Right ventricle myocardium superior (tissue), 1 donor: ENCODE results near the gene SNX8. TPM values are rescaled to one million over a fixed set of nuclear protein-coding genes. Genes with fewer than 3 reads are reported as not detected.

ENCODE experiments used
- ATAC-seq: fragments of 200-7000 bp; cut with Tn5 transposase; one replicate; pipeline ENCODE4 v1.9.1; 2020; ENCODE audit warnings: mild to moderate bottlenecking; ENCODE audit not compliant: poor library complexity
- DNase-seq: peaks from one replicate; pipeline ENCODE4 v3.0.0-alpha.2; 2020
- intact Hi-C: fragments of 100-400 bp; cut with DNase I; formaldehyde crosslinking; loops from one replicate; pipeline ENCODE4 v1.11.2; 2022
- total RNA-seq: library from RNA; stranded (reverse); fragmentation: NEBNext Ultra II Directional; extraction: Animal tissue kit (Norgen Biotek cat#: 25700); gene quantifications from one replicate; pipeline ENCODE4 v1.2.1, GENCODE V29; 2021
- donor health status: DM: no; HTN: yes; CAD: no; lungs with severe emphysema.

The SNX8 gene
- total RNA-seq, 1 donor from 2014 or later = 19.1 TPM

- ATAC-seq = no peak
- intact Hi-C loops = no loop called here
- no peak for DNase-seq
Measured at GRCh38 chr7:2253525-2254244, 60.6 kb downstream of the SNX8 start.

GRCh38 chr7:2253021-2253420, 61.2 kb downstream of the SNX8 start:
- intact Hi-C loops = no loop called here
- ATAC-seq = no peak
- DNase-seq = no peak

DNA sequence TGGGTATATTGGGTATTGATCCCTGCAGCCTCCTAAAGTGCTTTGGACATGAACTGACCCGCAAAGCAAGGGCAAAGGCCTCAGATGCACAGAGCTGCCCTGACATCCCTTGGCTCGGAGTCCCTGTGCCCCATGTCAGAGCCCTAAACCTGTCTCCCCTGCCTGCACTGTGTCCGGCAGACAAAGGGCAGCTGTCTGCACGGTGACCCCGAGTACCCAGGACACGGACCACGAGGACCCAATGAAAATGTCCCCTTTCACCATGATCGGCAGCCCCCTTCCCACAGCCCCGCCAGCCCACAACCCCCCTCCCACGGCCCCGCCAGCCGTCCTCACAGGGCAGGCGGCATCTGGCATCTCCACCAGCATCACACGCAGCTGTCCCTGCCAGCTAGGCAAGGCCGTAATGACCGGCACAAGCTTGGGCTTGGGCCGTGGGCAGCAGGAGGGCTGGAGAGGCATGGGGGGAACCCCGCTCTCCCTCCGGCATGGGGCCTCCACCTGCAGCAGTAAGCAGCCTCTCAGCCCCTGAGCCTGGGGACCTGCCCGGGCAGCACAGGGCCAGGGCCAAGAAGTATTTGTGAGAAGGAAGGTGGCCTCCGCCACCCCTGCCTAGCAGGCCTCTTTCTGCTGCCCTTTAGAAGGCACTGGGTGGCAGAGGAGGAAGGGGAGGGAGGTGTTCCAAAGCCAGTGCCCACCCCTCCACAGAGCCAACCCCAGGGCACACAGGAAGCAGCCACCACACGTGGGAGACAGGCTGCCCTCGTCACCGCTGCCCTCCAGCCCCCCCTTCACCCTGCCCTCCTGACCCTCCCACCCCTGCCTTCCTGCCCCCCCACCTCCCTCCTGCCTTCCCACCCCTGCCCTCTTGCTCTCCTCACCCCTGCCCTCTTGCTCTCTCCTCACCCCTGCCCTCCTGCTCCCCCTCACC, 62.1 kb downstream of the SNX8 start:
- ATAC-seq (no peak), DNase-seq (no peak)
- intact Hi-C loops = no loop called here

- no peak for ATAC-seq
- intact Hi-C loops = no loop called here
Measured at GRCh38 chr7:2251381-2251780, 62.9 kb downstream of the SNX8 start.

DNA sequence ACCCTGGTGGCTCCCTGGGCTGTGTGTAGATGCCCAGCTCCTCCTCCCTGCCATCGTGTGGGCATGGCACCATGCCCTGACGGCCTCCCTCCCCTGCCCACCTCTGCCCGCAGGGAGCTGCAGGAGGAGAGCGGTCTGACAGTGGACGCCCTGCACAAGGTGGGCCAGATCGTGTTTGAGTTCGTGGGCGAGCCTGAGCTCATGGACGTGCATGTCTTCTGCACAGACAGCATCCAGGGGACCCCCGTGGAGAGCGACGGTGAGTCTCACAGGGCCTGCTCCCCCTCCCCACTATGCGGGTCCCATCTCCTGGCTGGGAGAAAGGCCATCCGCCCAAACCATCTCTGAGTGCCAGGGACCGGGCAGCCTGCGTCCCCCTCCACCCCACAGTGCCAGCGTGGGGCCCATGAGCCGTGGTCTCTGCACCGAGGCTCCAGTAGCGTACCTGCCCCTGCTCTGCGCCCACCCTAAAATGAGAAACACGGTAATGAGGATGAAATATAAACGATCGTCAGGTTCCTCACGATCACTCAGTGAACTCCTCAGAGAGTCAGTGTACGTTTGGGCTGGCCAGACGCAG, 64.4 kb downstream of the SNX8 start:
- DNase-seq = no peak
- ATAC-seq = no peak
- intact Hi-C loops = loop anchor here (5.0 kb wide), 1 partner anchor 97 kb away; no protein-coding TSS in a partner anchor

More at GRCh38 chr7:2251381-2251780, 62.9 kb downstream of the SNX8 start:
- no peak for DNase-seq

DNA sequence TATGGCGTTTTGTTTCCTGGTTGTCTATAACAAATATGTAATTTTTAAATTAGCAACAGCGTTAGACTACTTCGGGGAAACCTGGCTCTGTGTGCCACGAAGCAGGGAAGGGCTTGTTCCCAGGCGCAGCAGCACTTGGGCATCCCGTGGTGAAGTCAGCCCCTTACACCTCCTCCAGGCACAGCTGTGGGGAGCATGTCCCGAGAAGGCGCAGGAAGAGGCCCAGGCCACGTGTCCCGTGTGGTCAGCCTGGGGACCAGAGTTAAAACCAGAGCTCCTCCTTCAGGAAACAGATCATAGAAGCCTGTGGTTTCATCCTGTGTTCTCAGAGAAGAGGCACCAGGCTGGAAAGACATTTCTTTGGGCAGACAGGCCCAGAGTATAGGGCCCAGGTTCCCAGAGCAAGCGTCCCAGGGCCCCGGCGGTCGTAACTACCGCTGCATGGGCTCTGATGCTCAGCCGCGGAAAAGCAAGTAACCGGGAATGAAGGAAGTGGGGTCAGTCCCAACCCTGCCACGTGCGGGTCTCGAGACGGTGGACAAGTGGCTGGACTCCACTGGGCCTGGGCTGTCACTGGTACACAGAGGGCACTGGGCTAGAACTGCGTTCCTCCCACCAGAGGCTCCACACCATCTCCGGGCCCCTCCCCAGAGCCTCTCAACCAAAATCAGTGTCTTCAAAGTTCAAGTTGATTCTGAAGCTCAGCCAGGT, 65.1 kb downstream of the SNX8 start:
- DNase-seq = peak; percentile 78
- intact Hi-C loops = loop anchor here (5.0 kb wide), 1 partner anchor 98 kb away; no protein-coding TSS in a partner anchor
- peak; percentile 73 for ATAC-seq

DNA sequence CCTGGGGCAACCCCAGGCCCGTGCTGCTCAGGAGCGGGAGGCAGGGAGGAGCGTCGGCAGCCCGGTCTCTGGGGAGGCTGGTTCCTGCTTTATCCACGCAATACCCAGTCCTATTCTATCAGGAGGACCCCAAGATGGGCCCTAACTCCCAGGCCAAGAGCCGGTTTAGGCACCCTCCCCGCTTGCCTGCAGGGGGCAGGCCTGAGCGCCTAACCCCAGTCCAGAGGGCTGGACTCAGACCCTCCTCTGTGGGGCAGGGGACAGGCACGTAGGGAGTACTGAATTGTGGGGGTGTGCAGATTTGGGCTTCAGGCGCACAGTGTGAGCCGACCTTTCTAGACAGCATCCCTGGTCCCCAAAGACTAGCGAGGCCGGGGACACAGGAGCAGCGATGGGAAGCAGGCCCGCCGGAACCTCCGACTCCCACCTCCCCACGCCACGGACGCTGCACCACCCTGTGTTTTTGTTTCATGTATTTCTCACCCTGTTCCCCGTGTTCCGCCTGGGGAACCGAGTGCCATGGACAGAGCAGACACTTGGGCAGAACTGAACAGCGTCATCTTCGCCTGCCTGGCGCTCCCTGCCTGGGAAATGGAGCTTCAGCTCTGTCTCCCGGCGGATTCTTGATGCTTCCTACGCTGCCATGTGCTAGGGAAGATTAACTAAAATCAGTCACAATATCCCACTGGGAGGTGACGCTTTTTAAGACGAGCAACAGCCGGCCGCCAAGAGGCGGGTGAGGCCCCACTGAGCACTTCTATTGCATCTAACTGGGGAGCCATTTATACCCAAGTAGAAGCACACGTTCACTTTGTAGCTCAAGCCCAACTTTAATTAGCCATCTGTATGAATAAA, 66.9 kb downstream of the SNX8 start:
- intact Hi-C loops = loop anchor here (5.0 kb wide), 1 partner anchor 100 kb away; no protein-coding TSS in a partner anchor
- ATAC-seq (no peak), DNase-seq (no peak)

- intact Hi-C loops = loop anchor here (5.0 kb wide), 1 partner anchor 101 kb away; no protein-coding TSS in a partner anchor
- peak; percentile 75 for DNase-seq
- ATAC-seq = no peak
Measured at GRCh38 chr7:2245883-2246675, 68.2 kb downstream of the SNX8 start.

GRCh38 chr7:2244404-2244995, 69.7 kb downstream of the SNX8 start:
- ATAC-seq (no peak), DNase-seq (no peak)
- intact Hi-C loops = no loop called here

- intact Hi-C loops = no loop called here
- DNase-seq (no peak), ATAC-seq (no peak)
Measured at GRCh38 chr7:2243458-2243857, 70.8 kb downstream of the SNX8 start.

DNA sequence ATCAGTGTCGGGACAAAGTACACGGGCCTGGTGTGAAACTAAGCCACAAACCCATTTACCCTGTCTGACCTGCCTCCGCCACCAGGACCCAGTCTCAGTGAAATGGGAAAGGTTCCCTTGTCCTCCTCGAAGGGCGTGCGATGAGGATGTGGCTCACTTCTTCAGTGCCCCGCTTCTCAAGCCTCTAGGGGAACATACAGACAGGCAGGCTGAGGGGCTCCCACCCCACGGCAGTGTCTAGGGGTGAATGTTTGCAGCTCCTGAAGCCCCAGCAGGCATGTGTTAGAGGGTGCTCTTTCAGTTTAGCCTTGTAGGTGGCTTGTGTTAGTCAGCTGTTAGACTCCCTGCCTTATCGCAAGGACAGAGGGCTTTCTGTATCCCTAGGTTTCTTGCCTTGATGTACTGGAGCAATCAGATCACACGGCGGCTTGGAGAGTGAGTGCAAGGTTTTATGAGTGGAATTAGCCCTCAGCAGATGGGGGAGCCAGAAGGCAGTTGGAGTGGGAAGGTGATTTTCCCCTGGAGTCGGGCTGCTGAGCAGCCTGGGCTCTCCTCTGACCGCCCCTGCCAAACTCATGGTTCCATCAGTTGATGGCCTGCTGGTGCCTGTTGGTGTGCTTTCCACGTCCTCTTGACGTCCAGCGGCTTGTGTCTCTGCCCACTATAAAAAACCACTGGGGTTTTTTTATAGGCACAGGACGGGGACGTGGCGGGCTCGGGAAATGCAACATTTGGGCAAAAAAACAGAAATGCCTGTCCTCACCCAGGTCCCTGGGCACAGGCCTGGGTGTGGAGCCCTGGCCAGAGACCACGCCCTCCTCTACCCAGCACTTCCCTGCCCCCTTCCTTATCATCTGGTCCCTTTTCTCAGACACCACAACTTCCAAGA, 71.5 kb downstream of the SNX8 start:
- intact Hi-C loops = no loop called here
- DNase-seq (no peak), ATAC-seq (no peak)

DNA sequence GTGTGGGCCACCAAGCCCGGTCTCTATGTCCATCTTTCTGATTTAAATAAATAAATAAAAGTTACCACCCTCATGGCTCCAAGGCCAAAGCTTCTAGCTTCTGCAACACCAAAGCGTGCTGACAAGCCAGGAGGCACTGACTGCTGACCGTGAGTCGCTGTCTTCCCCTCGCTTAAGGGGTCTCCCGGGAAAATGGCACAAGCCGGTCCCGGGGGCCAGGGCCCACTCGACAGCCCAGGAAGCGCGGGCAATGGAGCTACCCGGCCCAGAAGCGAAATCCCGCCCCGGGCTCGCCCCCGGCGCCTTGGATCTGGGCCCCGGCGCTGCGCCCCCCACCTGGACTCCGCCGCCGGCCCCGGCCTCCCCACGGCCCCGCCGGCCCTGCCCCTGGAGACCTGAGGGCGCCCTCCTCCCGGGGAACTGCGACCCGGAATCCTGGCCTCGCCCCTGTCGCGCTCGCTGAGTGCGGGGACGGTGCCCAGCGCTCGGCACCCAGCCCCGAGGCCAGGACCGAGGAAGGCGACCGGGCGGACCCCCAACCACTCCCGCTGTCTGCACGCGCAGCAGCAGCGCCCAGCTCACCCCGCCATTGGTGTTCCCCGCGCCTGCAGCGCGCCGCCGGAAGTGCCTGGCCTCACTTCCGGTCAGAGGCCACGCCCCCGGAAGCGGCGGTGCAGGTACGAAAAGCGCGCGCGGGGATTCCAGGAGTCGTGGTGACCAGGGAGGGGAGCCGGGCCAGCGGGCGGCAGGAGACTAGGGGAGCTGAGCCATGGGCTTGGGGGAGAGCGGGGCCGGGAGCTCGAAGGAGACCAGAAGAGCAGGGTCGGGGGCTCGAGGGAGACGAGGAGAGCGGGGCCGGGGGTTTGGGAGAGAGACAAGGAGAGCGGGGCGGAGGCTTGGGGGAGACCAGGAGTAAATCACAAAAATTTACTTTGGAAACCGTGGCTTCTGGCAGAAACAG, 72.4 kb downstream of the SNX8 start, which contains the start of the genes MRM2 and NUDT1:
Gene MRM2, minus strand, starts transcription at position 626 of the 961 bp plus-strand sequence. Its CDS starts 36 bp downstream, at position 590.
Gene NUDT1, plus strand, starts transcription at position 647 of the 961 bp plus-strand sequence. CDS start 2,349 bp downstream, outside the sequence.
- intact Hi-C loops = no loop called here
- DNase-seq (peak; percentile 92), ATAC-seq (peak; percentile 97)

GRCh38 chr7:2239242-2239641, 75.0 kb downstream of the SNX8 start:
- intact Hi-C loops = no loop called here
- ATAC-seq (no peak), DNase-seq (no peak)

GRCh38 chr7:2237109-2237602, 77.1 kb downstream of the SNX8 start:
- ATAC-seq = no peak
- peak; percentile 61 for DNase-seq
- intact Hi-C loops = no loop called here
